ENCODE results near the gene CCDC154. TPM values are rescaled to one million over a fixed set of nuclear protein-coding genes. Genes with fewer than 3 reads are reported as not detected.

The CCDC154 gene
- total and polyA plus RNA-seq, 2 donors (not counting 3 experiments of a cell fraction or from before 2014, with no cell fraction given): 0.65 to 0.75 TPM

GRCh38 chr16:1398351-1398750, 46.0 kb downstream of the CCDC154 start:
- TF ChIP-seq JUN (IDR thresholded peaks at IDR 0.05; ENCODE audit: borderline replicate concordance, insufficient read depth, insufficient read length, low read depth) (no peak), POLR2A (IDR thresholded peaks at IDR 0.05; ENCODE audit: low read depth, low read length) (no peak), FOS (IDR thresholded peaks at IDR 0.05; ENCODE audit: borderline replicate concordance, insufficient read depth, low read length) (no peak), MYC (IDR thresholded peaks at IDR 0.05; ENCODE audit: low read depth, low read length) (no peak), EZH2 (IDR thresholded peaks at IDR 0.05; ENCODE audit: borderline replicate concordance, low read depth, low read length, severe bottlenecking) (no peak), GATA2 (IDR thresholded peaks at IDR 0.05; ENCODE audit: insufficient read depth, insufficient read length, low read depth, low read length) (no peak), POLR2AphosphoS5 (IDR thresholded peaks at IDR 0.05; ENCODE audit: insufficient read depth, low read depth, low read length) (no peak)
- TF ChIP-seq, protein P1, sequence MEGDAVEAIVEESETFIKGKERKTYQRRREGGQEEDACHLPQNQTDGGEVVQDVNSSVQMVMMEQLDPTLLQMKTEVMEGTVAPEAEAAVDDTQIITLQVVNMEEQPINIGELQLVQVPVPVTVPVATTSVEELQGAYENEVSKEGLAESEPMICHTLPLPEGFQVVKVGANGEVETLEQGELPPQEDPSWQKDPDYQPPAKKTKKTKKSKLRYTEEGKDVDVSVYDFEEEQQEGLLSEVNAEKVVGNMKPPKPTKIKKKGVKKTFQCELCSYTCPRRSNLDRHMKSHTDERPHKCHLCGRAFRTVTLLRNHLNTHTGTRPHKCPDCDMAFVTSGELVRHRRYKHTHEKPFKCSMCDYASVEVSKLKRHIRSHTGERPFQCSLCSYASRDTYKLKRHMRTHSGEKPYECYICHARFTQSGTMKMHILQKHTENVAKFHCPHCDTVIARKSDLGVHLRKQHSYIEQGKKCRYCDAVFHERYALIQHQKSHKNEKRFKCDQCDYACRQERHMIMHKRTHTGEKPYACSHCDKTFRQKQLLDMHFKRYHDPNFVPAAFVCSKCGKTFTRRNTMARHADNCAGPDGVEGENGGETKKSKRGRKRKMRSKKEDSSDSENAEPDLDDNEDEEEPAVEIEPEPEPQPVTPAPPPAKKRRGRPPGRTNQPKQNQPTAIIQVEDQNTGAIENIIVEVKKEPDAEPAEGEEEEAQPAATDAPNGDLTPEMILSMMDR (IDR thresholded peaks at IDR 0.05; ENCODE audit: extremely low read depth in 1 of 2, insufficient read depth in 1 of 2, low read depth in 1 of 2, low read length in 2 of 2): no peak
- TF ChIP-seq, protein P2, sequence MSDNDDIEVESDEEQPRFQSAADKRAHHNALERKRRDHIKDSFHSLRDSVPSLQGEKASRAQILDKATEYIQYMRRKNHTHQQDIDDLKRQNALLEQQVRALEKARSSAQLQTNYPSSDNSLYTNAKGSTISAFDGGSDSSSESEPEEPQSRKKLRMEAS (IDR thresholded peaks at IDR 0.05; ENCODE audit: insufficient read depth, insufficient read length): no peak
- no peak for FAIRE-seq
- Histone ChIP-seq H3K9me1 (replicated peaks; ENCODE audit: control insufficient read depth, extremely low read depth, insufficient read depth, low read length) (no peaks in the 10 kb centered on the region), H3K4me2 (ENCODE audit: insufficient read depth, low read length) (no peak overlapping the region), H3K4me3 (replicated peaks in 1 of 3; ENCODE audit: insufficient read depth in 1 of 3, low read depth in 1 of 3, low read length in 3 of 3) (no peak overlapping the region), H2AFZ (ENCODE audit: low read depth, low read length) (no peak overlapping the region), H4K20me1 (replicated peaks; ENCODE audit: control insufficient read depth, extremely low read depth, insufficient read depth, low read length) (no peaks in the 10 kb centered on the region), H3K36me3 (ENCODE audit: control insufficient read depth in 2 of 2, extremely low read depth in 1 of 2, insufficient read depth in 2 of 2, low read length in 2 of 2) (peaks cover 0 to 34% of the 10 kb centered on the region in 2 experiments), H3K27me3 (ENCODE audit: control insufficient read depth in 2 of 2, insufficient read depth in 2 of 2, low read length in 2 of 2) (no peaks in the 10 kb centered on the region), H3K27ac (ENCODE audit: insufficient read depth, low read depth, low read length) (no peak overlapping the region), H3K9ac (replicated peaks; ENCODE audit: extremely low read depth, insufficient read depth, low read length) (no peak overlapping the region), H3K4me1 (ENCODE audit: control insufficient read depth, extremely low read depth, insufficient read depth, low read length) (no peaks in the 10 kb centered on the region), H3K9me3 (replicated peaks; ENCODE audit: control insufficient read depth, insufficient read depth, low read length) (no peaks in the 10 kb centered on the region), H3K79me2 (ENCODE audit: control insufficient read depth, insufficient read depth, low read length) (no peaks in the 10 kb centered on the region)
- ChIA-PET POLR2A (no interaction called here), CTCF (no interaction called here)
- BruUV-seq (replicated peaks): no TSS peak
- intact Hi-C loops (cut with micrococcal nuclease): no loop called here
- dilution Hi-C loops (cut with MboI; ENCODE audit: extremely low pct_ligation_motif_present, low sequenced_read_pairs): no loop called here
- DNase-seq (ENCODE audit: low read depth, low spot score): no peak

Data from endothelial cell of umbilical vein (primary cell).